Ecto neural progenitor cell (in vitro differentiated cells): ENCODE results near the gene RHOT2.

Source experiments
- DNase-seq: peaks from one replicate; pipeline ENCODE4 v3.0.0-alpha.2; 2018; ENCODE audit warnings: low spot score

Gene RHOT2

DNA sequence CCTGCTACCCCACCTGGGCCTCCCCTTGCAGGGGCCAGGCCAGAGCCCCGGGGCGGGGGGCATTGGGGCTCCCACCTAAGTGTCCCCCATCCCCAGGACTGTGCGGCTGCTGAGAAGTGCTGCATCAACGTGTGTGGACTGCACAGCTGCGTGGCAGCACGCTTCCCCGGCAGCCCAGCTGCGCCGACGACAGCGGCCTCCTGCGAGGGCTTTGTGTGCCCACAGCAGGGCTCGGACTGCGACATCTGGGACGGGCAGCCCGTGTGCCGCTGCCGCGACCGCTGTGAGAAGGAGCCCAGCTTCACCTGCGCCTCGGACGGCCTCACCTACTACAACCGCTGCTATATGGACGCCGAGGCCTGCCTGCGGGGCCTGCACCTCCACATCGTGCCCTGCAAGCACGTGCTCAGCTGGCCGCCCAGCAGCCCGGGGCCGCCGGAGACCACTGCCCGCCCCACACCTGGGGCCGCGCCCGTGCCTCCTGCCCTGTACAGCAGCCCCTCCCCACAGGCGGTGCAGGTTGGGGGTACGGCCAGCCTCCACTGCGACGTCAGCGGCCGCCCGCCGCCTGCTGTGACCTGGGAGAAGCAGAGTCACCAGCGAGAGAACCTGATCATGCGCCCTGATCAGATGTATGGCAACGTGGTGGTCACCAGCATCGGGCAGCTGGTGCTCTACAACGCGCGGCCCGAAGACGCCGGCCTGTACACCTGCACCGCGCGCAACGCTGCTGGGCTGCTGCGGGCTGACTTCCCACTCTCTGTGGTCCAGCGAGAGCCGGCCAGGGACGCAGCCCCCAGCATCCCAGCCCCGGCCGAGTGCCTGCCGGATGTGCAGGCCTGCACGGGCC, 35.2 kb upstream of the RHOT2 start:
- DNase-seq: no peak

DNA sequence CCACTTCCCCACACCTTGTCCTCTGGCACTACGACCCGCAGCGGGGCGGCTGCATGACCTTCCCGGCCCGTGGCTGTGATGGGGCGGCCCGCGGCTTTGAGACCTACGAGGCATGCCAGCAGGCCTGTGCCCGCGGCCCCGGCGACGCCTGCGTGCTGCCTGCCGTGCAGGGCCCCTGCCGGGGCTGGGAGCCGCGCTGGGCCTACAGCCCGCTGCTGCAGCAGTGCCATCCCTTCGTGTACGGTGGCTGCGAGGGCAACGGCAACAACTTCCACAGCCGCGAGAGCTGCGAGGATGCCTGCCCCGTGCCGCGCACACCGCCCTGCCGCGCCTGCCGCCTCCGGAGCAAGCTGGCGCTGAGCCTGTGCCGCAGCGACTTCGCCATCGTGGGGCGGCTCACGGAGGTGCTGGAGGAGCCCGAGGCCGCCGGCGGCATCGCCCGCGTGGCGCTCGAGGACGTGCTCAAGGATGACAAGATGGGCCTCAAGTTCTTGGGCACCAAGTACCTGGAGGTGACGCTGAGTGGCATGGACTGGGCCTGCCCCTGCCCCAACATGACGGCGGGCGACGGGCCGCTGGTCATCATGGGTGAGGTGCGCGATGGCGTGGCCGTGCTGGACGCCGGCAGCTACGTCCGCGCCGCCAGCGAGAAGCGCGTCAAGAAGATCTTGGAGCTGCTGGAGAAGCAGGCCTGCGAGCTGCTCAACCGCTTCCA, 34.4 kb upstream of the RHOT2 start:
- no peak for DNase-seq

GRCh38 chr16:634051-634670, 33.8 kb upstream of the RHOT2 start:
- no peak for DNase-seq

GRCh38 chr16:634996-635395, 32.9 kb upstream of the RHOT2 start:
- DNase-seq: no peak

GRCh38 chr16:635573-636205, 32.2 kb upstream of the RHOT2 start:
- DNase-seq: no peak

GRCh38 chr16:636206-637080, 31.5 kb upstream of the RHOT2 start, which contains the start of gene METTL26:
Gene METTL26 (minus strand): TSS chr16:636305. CDS start chr16:636290, 15 bp downstream.
- DNase-seq: peak; percentile 97

DNA sequence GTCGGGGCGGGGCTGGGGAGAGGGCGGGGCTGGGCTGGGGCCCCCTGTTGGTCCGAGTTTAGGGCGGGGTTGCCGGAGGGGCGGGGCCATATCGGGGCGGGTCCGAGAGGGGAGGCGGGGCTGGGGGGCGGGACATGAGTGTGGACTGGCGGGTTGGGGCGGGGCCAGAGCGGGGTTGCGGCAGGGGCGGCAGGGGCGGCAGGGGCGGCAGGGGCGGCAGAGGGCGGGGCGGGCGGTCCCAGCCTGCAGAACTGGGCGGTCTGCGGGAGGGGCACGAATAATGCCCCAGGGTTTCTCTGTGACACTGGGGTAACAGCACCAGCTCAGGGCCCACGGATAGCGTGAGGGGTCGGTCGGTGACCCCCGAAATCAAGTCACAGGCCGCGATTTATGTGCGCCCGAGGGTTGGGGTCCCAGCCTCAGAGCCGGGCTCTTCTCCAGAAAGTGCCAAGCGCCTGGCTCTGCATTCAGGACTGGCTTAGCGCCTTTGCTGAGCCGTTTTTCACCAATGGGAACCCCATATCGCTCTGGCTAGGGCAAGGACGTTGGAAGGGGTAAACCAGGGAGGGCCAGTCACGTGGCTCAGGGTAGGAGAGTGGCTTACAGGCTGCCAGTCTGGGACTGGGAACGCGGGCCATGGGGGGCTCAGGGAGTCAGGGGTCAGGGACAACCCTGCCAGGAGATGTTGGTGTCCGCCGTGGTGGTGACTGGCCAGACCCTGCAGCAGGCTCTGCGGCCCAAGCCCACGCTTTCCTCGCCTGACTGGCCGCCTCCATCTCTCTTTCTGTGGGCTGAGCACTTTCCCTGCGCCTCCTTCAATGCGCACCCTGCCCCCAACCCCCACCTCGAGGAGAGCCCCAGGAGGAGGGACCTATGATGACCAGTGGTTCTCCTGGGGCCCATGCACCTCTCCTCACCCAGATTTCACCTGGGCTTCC, 30.6 kb upstream of the RHOT2 start:
- DNase-seq: peak; percentile 96

GRCh38 chr16:638034-638543, 29.8 kb upstream of the RHOT2 start:
- DNase-seq: no peak

DNA sequence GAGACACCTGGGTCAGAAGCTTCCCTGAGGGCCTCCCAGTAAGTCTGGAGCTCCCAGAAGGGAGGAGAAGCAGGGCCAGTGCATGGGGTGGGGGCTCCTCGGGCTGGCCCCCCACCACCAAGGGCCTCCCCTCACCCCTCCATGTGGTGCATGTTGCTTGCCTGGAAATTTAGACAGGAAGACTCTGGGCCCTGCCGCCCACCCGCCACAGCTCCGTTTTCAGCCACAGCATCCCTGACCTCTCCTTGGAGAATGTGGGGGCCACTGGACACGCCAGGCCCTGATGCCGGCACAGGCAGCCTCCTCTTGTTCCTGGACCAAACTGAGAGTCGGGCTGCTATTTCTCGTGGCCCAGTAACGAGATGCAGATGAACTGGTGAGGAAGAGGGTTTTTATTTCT, 29.1 kb upstream of the RHOT2 start:
- no peak for DNase-seq

GRCh38 chr16:640614-641013, 27.3 kb upstream of the RHOT2 start:
- DNase-seq: no peak

DNA sequence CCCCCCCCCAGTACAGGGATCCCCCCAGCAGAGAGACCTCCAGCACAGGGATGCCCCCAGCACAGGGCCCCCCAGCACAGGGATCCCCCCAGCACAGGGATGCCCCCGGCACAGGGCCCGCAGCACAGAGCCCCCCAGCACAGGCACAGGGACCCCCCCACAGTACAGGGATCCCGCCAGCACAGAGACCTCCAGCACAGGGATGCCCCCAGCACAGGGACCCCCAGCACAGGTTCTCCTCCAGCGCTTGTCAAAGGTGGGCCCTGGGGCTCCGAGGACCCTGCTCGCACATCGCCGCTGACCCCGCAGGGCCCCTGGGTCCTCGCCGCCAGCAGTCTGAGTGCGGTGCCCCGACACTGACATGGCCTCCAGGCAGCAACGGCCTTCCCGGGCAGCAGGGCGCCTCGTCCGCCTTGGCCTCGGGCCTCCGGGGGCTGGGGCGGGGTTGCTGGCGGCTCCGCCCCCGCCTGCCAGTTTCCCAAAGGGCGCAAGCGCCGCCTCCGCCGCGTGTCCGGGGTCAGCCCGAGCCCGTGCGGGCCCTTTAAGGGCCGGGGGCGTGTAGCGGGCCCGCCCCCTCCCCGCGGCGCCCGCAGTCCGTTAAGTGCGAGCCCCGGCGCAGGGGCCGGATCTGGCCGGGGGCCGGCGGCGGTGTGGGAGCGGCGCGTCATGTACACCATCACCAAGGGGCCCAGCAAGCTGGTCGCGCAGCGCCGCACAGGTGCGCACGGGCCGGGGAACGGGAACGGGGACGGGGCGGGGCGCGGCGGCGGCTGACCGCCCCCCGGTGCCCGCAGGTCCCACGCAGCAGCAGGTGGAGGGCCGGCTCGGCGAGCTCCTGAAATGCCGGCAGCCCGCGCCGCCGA, 26.4 kb upstream of the RHOT2 start, which contains the start of gene MCRIP2:
TSS of gene MCRIP2 (plus strand) at position 503 of the 863 bp plus-strand sequence. CDS start at position 667, 164 bp downstream.
- DNase-seq: peak; percentile 88

DNA sequence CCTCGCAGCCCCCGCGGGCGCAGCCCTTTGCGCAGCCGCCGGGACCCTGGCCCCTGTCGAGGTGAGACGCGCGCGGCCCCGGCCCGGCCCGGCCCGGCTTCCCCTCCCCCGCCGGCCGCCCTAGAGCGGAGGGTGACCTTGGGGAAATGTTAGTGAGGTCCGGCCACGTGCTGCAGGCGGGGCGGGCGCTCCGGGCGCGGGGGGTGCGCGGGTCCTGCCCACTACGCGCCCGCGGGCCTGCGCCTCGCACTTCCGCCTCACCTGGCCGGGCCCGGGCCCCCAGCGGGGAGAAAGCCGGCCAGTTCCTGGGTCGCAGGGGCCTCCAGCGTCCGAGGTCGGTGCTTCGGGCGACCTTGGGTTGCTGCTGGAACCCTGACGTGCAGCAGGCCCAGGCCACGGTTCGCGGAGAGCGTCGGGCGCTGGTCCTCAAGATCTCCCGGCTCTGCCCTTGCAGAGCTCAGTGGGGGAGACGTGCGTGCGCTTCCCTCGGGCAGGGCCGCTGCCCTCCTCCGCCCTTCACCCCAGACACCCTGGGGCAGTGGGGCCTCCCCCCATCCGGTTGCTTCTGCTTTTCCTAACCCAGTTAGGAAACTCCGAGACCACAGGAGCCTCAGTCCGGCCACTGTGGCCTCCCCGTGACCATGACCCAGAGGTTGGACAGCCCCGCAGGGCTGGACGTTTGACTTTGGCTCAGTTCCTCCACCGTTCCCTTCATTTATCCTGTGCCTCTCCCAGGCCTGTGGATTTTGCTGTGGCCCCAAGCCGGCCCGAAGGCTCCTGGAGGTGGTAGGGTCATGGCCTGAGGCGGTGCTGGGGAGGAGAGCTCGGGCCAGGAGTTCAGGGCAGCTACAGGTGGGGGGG, 25.5 kb upstream of the RHOT2 start:
- no peak for DNase-seq

- DNase-seq: no peak
These were observed 24.9 kb upstream of the RHOT2 start for GRCh38 chr16:643050-643368.

DNA sequence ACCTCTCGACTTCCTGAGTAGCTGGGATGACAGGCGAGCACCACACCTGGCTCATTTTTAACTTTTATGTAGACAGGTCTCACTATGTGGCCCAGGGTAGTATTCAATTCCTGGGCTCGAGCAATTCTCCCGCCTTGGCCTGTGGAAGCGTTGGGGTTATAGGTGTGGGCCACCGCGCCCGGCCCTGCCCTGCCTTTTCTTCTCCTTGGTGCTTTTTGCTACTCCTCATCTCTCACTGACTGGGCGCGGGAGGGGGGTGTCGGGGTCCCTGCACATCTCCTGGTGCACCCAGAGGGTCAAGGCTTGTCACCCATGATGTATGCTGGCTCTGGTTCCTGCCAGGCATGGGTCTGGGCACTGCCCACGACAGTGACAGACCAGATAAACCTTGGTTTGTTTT, 23.4 kb upstream of the RHOT2 start:
- DNase-seq: no peak

- DNase-seq: no peak
These were observed 21.9 kb upstream of the RHOT2 start for GRCh38 chr16:645852-646678.

- DNase-seq: no peak
These were observed 21.2 kb upstream of the RHOT2 start for GRCh38 chr16:646679-647172.
